Pulmonary artery endothelial cell (primary cell): Measurements from ENCODE around the gene PNCK. TPM values are rescaled to one million over a fixed set of nuclear protein-coding genes. Genes with fewer than 3 reads are reported as not detected.
"Not testable (repeated sequence)": the region's sequence is repeated elsewhere in the genome, so short reads cannot be mapped to it uniquely, and the experiment has no call there.

Experiments used
- DNase-seq: peaks from one replicate; pipeline ENCODE4 v3.0.0-alpha.2; 2011; ENCODE audit warnings: low read depth, low spot score
- total RNA-seq: library from RNA; depleted of rRNA; stranded (reverse); fragments of >200 nt; gene quantifications from 2 replicates; pipeline ENCODE4 v1.2.3, GENCODE V29; 2014

PNCK gene
- total RNA-seq, 1 donor from 2014 or later = not detected

DNA sequence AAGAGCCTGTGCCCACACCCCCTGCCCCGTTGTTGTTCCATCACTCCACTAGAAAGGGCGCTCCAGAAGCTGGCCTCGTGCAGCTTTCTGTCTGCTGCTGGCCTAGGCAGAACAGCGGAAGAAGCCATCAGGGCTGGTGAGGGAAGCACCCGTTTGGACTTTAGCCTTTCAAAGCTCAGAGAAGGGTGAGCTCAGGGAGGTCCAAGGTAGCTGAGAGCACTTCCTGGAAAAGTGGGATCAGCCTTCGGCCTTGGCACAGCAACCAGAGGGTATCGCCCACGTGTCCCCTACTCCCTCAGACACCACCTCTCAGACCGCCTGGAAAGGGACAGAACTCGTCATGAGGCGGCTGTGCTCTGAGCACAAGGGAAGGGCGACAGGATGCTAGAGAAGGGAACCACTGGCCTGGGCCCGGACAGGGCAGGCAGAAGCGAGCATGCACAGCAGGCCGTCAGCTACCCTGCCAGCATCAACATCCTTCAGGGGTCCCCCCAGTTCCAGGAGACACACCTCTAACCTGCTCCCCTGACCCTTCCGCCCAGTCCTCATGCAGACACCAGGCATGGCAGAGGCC is 25.7 kb upstream of the PNCK start:
- DNase-seq = not testable (repeated sequence)

DNA sequence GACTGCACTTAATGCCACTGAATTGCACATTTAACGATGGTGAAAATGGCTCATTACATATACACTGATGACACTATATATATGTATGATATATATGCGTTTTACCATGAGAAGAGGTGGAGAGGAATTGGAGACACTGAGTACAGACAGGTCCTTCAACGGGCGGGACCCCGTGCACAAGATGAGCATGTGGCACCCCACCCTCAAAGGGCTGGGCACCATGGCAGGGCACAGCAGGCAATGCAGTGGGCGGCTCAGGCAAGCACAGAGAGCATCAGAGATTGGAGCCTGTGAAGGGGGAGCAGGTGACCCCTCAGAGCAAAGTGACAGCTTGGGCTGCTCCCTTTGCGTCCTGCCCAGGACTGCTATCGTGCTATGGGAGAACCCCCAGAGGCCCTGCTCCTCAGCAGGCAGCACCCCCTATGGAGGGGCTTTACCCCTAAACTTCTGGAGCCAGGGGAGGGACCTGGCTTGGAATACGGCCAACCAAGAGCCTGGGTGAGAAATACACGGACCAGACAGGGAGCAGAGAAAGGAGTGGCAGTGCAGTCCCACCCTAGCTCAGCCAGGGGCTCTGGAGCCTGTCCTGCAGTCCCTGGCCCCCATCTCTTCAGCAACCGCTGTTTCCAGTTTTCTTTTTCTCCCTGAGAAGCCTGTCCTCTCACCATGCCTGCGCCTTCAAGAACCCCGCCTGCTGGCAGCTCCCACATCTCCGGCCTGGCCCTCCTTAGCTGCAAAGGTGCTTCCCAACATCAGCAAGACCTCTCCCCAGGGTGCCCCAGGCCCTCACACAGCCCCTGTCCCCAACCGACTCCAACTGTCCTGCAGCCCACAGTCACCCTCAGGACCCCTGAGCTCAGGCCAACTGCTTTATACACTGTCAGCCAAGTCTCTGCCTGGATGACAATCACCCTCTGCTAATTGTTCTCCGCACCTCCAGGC is 24.6 kb upstream of the PNCK start:
- DNase-seq = no peak

DNA sequence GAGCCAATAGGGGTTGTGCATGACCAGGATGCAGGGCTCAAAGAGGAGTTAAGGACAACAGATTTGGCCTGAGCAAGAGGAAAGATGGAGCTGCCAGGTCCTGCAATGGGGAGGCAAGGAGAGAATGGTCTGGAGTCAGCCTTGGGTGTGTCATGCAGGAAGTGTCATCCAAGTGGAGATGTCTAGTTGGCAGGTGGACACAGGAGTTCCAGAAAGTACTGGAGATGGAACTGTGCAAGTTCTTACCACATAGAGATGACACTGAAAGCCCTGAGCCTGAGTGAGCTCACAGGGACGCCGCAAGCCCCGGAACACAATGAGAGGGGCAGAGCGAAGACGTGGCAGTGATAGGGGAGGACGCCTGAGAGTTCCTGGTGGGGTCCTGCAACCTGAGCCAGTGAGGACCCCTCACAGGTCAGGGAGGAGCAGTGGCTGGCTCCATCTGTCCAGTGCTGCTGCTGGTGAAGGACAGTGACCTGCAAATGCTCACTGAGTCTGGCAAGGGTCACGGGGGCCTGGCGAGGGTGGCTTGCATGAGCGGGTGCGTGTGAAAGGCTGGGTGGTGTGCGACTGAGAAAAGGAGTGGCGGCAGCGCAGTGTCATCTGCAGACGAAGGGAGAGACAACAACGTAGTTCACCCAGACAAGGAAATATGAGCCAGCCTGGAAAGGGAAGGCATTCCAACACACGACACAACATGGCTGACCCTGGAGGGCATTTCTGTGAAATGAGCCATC is 23.5 kb upstream of the PNCK start:
- DNase-seq = not testable (repeated sequence)

DNA sequence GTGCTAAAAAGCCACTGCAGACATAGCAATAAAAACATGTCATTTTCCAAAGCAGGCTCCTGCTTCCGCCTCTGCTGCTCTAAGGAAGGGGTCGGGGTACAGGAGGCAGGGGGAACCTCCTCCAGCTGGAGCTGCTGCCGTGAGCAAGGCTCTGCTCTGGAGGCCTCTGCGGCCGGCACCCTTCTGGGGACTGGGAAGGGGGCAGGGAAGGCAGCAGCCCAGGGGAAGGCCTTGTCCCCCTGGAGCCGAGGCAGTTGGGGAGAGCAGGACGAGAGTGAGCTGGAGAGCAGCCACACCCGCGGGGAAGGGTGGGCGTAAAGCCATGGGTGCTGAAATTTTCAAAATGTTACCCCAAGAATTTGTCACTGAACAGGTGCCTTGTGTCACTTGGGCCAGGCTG is 22.9 kb upstream of the PNCK start:
- not testable (repeated sequence) for DNase-seq

DNA sequence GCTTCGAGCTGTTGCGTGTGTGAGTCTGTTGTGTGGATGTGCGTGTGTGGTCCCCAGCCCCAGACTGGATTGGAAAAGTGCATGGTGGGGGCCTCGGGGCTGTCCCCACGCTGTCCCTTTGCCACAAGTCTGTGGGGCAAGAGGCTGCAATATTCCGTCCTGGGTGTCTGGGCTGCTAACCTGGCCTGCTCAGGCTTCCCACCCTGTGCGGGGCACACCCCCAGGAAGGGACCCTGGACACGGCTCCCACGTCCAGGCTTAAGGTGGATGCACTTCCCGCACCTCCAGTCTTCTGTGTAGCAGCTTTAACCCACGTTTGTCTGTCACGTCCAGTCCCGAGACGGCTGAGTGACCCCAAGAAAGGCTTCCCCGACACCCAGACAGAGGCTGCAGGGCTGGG is 22.5 kb upstream of the PNCK start:
- DNase-seq = no peak

DNA sequence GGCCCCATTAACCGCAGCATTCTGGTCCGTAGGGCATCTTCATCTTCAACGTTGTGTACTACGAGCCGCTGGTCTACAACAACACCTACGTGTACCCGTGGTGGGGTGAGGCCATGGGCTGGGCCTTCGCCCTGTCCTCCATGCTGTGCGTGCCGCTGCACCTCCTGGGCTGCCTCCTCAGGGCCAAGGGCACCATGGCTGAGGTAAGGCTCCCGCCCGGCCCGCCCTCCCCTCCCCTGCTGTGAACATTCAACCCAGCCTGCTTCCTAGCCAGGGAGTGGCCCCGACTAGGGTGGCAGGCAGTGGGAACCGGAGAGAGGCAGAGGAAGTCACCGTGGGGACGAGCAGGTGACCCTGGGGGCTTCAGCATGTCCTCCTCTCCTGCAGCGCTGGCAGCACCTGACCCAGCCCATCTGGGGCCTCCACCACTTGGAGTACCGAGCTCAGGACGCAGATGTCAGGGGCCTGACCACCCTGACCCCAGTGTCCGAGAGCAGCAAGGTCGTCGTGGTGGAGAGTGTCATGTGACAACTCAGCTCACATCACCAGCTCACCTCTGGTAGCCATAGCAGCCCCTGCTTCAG is 21.2 kb upstream of the PNCK start:
- DNase-seq = no peak

DNA sequence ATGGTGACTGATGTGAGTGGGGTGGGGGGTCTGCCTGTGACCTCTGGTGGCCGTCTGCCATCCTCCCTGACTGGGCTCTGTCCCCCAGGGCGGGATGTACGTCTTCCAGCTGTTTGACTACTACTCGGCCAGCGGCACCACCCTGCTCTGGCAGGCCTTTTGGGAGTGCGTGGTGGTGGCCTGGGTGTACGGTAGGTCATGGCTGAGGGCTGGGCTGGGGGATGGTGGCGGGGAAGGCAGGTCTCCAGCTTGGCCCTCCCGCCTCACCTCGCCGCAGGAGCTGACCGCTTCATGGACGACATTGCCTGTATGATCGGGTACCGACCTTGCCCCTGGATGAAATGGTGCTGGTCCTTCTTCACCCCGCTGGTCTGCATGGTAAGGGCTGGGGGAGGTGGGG is 20.6 kb upstream of the PNCK start:
- not testable (repeated sequence) for DNase-seq

DNA sequence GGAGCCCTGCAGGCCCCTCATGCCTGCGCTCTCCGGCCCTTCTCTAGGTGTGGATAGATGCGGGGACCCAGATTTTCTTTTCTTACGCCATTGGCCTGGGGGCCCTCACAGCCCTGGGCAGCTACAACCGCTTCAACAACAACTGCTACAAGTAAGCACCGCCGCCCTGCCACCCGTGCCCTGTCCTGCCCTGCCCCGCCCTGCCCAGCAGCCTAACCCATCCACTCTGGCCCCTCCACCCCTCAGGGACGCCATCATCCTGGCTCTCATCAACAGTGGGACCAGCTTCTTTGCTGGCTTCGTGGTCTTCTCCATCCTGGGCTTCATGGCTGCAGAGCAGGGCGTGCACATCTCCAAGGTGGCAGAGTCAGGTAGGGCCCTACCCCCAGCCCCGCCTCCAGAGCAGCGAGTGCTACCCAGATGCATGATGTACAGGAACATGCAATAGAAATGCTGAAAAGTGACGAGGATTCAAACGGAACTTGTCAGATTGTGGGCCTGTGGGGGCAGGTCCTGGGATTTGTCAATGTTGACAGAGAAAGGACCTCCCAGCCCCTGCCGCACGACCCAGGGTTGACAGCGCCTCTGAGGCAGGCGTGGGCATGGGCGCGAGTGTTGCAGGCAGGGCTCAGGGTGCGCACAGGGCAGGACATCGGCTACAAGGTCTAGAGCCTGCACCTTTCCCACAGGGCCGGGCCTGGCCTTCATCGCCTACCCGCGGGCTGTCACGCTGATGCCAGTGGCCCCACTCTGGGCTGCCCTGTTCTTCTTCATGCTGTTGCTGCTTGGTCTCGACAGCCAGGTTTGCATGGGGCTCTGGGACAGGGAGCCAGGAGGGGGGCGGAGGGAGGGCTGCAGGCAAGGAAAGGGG is 19.8 kb upstream of the PNCK start:
- DNase-seq = no peak

DNA sequence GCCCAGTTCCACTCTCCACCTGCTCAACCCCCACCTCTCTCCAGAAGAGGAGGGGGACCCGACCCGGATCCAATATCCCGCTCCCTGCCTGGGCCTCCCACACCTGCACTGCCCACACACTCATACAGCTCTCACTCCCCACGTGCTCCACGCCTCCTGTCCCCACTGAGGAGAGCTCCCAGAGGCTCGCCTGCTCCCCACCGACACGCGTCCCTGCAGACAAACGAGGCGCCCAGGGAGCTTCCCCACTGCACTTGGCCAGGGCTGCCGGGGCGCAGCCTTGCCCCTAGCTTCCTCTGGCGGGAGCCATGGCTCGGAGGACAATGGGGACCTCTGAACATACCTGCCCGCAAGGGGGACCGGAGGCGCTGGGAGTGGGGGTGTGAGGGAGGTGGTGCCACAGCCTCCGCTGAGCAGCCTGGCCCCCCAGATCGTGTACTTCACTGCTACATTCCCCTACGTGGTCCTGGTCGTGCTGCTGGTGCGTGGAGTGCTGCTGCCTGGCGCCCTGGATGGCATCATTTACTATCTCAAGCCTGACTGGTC is 19.1 kb upstream of the PNCK start:
- no peak for DNase-seq

DNA sequence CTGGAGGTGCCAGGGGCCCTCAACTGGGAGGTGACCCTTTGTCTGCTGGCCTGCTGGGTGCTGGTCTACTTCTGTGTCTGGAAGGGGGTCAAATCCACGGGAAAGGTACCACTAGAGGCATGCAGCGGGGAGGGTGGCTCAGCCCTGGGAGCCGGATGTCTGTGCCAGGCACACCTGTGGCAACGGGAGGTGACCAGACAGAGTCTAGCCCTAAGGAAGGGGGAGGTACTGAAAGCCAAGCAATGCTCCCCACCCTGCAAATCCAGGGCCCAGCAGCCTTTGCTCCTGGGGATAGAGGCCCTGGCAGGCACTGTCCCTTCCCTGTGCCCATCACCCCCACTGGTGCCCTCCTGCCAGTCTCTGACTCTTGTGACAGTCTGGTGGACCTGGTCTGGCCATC is 18.4 kb upstream of the PNCK start:
- DNase-seq = no peak

DNA sequence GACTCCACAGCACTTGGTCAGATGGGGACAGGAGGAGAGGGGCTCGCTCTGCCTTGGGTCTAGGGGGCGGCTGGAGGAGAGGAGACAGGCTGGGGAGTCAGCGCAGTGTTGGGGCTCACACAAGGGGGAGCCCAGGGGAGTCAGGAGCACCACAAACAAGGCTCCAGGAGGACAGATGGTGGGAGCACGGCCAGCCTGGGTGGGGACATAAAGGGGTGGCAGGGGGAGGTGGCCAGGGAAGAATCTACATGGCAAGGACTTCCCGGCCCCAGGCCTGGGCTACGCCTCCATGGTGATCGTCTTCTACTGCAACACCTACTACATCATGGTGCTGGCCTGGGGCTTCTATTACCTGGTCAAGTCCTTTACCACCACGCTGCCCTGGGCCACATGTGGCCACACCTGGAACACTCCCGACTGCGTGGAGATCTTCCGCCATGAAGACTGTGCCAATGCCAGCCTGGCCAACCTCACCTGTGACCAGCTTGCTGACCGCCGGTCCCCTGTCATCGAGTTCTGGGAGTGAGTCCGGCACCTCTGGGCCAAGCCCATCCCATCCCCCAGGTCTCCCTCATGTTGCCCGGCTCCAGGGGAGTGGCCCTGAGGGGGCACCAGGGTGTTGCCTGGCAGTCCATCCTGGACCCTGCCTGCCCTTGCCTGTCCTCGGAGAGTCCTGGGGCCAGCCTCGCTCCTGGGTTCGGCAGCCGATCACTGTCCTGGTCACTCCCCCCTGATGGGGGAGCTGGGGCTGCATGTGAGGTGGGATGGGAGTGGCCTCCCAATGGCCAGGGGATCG is 17.6 kb upstream of the PNCK start:
- not testable (repeated sequence) for DNase-seq

DNA sequence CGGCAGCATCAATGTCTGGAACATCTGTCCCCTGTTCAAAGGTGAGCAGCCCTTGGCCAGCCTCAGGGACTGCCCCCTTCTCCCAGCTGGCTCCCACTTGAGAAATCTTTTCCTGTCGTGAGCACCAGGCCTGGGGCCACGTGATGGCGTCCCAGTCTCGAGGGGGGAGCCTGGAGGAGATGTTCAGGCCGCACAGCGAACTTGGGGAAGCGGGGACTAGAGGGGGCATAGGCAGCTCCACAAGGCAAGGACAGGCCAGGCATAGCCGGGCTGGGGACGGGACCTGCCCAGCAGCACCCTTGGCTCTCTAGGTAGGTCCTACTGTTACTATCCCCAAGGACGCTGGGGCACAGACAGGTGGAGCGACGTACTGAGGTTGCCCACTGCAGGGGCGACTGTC is 16.9 kb upstream of the PNCK start:
- no peak for DNase-seq

DNA sequence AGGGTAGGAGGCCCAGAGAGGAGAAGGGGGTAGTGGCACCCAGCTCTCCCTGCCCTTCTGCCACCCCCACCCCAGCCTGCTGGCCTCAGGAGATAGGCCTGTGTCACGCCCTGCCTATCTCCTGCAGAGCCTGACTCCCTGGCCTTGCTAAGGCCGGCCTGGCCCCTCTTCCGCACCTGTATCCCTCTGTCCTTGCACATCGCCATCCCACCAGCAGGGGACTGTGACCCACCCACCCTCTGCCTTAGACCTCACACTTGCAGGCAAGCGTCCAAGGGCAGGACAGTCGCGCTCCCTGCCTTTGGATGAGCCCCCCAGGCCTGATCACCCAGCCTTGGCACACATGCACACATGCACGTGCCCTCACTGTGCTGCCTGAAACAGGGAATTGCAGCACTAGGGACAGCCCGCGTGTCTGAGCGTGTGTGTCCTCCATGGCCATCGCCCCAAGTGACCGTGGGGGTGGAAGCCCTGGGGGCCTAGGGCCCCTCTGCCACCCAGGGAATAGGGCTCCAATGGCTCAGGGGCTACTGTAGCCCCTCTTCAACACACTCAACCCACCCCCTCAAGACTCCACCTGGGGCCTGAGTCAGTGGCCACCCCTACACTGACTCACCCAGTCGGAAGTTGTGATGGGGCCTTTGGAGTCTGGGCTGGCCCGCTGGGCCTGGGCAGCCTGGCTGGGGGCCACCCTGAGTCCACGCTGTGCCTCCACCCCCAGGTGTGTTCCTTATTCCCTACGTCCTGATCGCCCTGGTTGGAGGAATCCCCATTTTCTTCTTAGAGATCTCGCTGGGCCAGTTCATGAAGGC is 16.2 kb upstream of the PNCK start:
- no peak for DNase-seq

DNA sequence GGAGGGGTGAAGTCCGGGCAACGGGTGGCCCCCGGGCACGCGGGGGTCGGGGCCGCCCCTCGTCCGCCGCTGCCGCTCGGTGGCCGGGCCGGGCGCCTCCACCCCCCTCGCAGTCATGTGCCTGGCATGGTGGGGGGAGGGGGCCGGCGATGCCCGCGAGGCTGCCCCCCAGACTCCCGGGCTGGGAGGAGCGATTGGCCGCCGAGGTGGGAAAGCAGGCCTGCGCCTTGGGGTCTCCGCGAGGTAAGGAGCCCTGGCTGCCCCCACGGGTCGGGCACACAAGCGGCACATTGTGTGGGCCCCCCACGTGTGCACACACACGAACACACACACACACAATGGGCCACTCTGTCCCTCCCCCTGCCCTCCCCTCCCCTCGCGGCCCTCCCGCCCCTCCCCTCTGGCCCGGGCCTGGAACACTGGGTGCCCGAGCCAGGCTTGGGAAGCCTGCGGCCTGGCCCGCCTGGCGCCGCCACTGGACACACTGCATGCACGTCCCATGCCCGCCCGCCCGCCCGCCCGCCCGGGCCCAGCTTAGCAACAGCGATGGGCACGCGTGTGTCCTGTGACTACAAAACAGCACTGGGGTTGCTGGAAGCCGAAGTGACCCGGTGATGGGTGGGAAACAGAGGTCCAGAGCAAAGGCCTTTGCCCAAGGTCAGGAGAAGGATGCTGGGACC is 15.4 kb upstream of the PNCK start:
- no peak for DNase-seq

DNA sequence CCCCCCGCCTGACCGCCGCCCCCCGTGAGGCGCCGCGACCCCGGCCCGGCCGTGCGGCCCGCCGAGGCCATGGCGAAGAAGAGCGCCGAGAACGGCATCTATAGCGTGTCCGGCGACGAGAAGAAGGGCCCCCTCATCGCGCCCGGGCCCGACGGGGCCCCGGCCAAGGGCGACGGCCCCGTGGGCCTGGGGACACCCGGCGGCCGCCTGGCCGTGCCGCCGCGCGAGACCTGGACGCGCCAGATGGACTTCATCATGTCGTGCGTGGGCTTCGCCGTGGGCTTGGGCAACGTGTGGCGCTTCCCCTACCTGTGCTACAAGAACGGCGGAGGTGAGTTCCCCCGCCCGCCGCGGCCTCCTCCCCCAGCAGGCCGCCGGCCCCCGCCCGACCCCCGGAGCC is 14.9 kb upstream of the PNCK start:
- no peak for DNase-seq

DNA sequence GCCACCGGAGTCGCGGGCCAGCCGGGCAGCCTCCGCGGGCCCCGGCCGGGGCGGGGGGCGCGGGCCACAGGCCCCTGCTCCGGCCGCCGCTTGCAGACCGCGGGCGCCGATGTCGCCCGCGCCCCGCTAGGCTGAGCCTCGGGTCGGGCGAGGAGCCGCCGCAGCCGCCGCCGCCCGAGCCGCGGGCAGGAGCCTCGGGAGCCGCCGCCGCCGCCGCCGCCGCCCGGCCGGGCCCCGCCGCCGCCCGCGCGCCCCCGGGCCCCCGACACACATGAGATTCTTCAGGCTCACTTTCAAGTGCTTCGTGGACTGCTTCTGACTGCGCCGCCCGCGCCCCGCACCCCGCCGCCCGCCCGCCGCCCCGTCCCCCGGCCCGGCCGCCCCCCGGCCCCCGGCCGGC is 14.5 kb upstream of the PNCK start:
- DNase-seq = no peak

DNA sequence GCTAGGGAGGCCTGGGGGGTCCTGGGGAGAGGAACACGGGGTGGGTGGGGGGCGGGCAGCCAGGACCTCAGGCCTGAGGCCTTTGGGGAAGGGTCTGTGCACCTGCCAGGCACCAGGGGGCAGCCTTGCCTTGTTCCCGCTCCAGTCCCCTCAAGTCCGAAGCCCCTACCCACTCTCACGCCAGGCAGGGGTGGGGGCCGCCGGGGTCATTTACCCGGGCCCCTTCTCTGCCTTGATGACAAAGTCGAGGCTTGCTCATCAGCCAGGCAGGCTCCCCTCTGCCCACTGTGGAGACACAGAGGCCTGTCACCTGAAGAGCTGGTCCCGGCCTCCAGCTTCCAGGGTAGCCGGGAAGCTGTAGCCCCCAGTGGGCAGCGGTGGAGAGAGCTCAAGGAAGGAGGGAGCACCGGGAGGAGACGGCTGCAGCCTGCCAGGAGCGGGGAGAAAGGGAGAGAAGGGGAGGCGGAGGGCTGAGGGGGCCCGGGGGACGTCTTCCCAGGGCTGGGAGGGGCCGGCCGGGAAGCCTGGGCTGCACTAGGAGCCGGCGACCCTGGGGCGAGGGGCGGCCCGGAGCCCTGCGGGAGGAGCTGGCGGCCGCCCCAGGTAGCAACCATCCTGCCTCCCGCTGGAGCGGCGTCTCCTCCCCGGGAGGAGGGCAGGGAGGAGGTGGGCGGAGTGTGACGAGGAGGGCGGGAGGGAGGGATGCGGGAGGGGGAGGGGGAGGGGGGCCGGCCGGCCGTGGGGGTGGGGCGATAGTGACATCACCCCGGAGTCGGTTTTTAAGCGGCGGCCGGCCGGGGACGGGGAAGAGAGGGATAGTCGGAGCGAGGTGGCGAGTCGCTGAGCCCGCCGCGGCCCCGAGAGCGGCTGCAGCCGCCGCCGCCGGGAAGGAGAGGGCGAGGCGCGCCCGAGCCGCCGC is 13.8 kb upstream of the PNCK start, which contains the start of gene SLC6A8:
SLC6A8 (plus strand) TSS at position 806 of the 919 bp plus-strand sequence. CDS start 649 bp downstream, outside the sequence.
- no peak for DNase-seq
